ENCODE measurements around the gene LAIR1. TPM values are rescaled to one million over a fixed set of nuclear protein-coding genes. Genes with fewer than 3 reads are reported as not detected.
A peak's percentile ranks its signal among the peaks of the same experiment; 100 is the strongest.
"Not testable (repeated sequence)": the region's sequence is repeated elsewhere in the genome, so short reads cannot be mapped to it uniquely, and the experiment has no call there.

The LAIR1 gene
- total RNA-seq, 4 donors from 2014 or later: 3.1 to 14.5 (median 8.7) TPM

DNA sequence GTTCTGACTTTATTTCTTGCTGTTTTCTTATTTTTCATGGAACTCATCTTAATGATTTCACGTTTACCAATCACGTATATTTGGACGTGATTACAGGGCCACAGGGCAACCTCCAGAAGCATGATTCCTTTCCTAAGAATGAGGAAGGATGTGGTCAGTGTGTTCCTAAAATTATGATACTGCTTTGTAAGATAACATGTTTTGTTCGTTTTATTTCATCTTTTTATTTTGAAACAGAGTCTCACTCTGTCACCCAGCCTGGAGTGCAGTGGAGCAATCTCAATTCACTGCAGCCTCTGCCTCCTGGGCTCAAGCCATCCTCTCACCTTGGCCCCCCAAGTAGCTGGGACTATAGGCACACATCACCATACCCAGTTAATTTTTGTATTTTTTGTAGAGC lies 24.8 kb upstream of the LAIR1 start:
- TF ChIP-seq CTCF (IDR thresholded peaks at IDR 0.05) (no peak), POLR2A (IDR thresholded peaks at IDR 0.05) (no peak)
- intact Hi-C loops (cut with DNase I): no loop called here
- Histone ChIP-seq H3K4me1 (no peaks in the 10 kb centered on the region), H3K27ac (no peak overlapping the region), H3K4me3 (replicated peaks in 1 of 3) (no peak overlapping the region), H3K9me3 (no peaks in the 10 kb centered on the region), H3K36me3 (no peaks in the 10 kb centered on the region), H3K27me3 (no peaks in the 10 kb centered on the region)
- DNase-seq: no peak
- WGBS, 2 donors: 67 to 79% methylated on average over 4 of the region's 4 CpGs

DNA sequence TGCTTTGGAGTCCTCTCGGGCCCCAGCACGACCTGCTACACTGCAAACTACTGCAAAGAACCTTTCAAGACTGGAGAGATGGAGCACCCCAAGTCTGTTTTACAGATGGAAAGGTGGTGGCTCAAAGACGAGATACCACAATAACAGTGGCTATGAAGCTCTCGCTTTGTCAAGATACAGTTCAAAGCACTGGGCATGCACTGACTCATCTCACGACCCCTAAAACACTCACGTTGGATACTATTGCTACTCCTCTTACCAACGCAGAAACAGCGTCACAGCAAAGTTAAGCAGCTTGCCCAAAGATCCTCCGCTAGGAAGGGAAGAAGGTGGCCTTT lies 24.0 kb upstream of the LAIR1 start:
- TF ChIP-seq CTCF (IDR thresholded peaks at IDR 0.05) (no peak), POLR2A (IDR thresholded peaks at IDR 0.05) (no peak)
- Histone ChIP-seq H3K36me3 (no peaks in the 10 kb centered on the region), H3K4me3 (replicated peaks in 1 of 3) (no peak overlapping the region), H3K9me3 (no peaks in the 10 kb centered on the region), H3K27me3 (no peaks in the 10 kb centered on the region), H3K4me1 (no peaks in the 10 kb centered on the region), H3K27ac (no peak overlapping the region)
- DNase-seq: no peak
- intact Hi-C loops (cut with DNase I): no loop called here
- WGBS, 2 donors: 49 to 58% methylated on average over 8 to 9 of the region's 9 CpGs

DNA sequence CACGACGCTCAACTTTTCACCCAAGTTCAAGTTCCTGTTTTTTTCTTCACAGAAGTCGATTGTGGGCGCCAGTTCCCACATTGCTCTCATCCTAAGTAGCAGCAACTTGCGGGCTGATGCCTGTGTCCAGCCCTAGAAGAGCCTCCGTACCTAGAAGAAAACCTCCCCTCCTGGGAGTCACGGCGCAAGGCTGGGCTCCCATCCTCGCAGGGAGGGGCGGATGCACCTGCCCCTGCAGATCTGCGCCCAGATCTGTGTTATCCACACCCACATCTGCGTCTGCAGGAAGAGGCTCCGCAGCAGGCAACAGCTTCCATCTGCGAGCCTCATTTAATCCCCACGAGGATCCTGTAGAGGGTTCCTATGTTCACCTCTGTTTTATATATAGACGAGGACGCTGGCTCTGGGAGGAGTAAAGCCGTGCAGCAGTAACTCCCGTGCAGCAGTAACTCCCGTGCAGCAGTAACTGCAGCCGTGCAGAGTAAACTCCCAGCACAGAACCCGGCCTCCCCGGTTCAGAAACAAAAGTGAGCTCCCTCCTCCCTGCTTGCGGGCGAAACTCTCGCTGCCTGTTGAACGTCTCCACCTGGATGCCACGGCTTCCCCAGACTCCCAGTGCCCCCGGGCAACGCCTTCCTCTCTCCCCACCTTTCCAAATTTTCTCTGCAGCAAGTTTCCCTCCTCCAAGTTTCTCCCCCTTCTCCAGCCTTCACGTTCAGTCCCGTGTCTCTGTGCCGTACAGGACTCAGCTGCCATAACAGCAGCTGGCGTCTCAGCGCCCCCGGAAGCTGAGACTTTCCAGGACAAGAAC lies 23.5 kb upstream of the LAIR1 start:
- Histone ChIP-seq H3K27me3 (no peaks in the 10 kb centered on the region), H3K27ac (no peak overlapping the region), H3K4me3 (replicated peaks in 1 of 3) (no peak overlapping the region), H3K36me3 (no peaks in the 10 kb centered on the region), H3K4me1 (no peaks in the 10 kb centered on the region), H3K9me3 (no peaks in the 10 kb centered on the region)
- TF ChIP-seq CTCF (IDR thresholded peaks at IDR 0.05) (no peak), POLR2A (IDR thresholded peaks at IDR 0.05) (no peak)
- intact Hi-C loops (cut with DNase I): no loop called here
- 5 to 7% methylated on average over 30 to 33 of the region's 36 CpGs for WGBS, 2 donors
- DNase-seq: peak in 1 of 2 donors; percentile 3

DNA sequence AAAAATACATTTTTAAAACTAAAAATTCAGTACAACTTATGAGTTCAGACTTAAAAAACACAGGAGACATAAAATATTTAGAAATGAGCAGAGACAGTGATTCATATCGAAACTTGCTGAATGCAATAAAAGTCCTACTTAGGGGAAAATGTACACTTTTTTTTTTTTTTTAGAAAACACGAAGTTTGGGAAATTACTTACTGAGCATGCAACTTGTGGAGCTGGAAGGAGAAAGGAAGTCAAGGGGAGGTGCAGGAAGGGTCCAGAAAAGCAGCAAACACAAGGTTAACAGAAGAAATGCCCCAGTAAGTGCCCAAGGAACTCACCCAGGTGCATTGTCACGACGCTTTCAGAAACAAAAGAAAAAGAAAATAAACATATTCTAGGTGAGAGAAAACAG lies 18.6 kb upstream of the LAIR1 start:
- Histone ChIP-seq H3K4me3 (replicated peaks in 1 of 3) (no peak overlapping the region), H3K36me3 (no peaks in the 10 kb centered on the region), H3K9me3 (no peaks in the 10 kb centered on the region), H3K27ac (no peak overlapping the region), H3K27me3 (no peaks in the 10 kb centered on the region), H3K4me1 (no peaks in the 10 kb centered on the region)
- intact Hi-C loops (cut with DNase I): no loop called here
- TF ChIP-seq CTCF (IDR thresholded peaks at IDR 0.05): no peak
- no peak for TF ChIP-seq POLR2A (IDR thresholded peaks at IDR 0.05)
- no peak for DNase-seq
- 67 to 69% methylated on average over 4 of the region's 4 CpGs for WGBS, 2 donors

- H3K4me3 ChIP-seq (replicated peaks in 1 of 3); H3K27me3 ChIP-seq; H3K36me3 ChIP-seq; H3K4me1 ChIP-seq; DNase-seq; intact Hi-C loops (cut with DNase I); H3K9me3 ChIP-seq; H3K27ac ChIP-seq: not testable (repeated sequence)
- 84 to 88% methylated on average over 13 of the region's 13 CpGs for WGBS, 2 donors
These were observed 17.3 kb upstream of the LAIR1 start for GRCh38 chr19:54382041-54382440.
